ENCODE measurements around the gene HTR7. TPM values are rescaled to one million over a fixed set of nuclear protein-coding genes. Genes with fewer than 3 reads are reported as not detected.
A peak's percentile ranks its signal among the peaks of the same experiment; 100 is the strongest.

HTR7 gene
- polyA plus RNA-seq, 1 donor (not counting 4 experiments of a cell fraction or from before 2014, with no cell fraction given) = 12.2 TPM

GRCh38 chr10:90732581-90732980 is 125.3 kb downstream of the HTR7 start:
- no peaks in the 10 kb centered on the region for H3K9me3 ChIP-seq (ENCODE audit: control insufficient read depth, low read depth, low read length)
- H3K4me2 ChIP-seq (ENCODE audit: control insufficient read depth, extremely low read depth, insufficient read depth, low read depth, low read length) = no peak overlapping the region
- H3K79me2 ChIP-seq (ENCODE audit: control insufficient read depth, insufficient read depth, low read length) = no peaks in the 10 kb centered on the region
- FAIRE-seq (no peak), DNase-seq (ENCODE audit: low read depth, low spot score) (no peak)
- dilution Hi-C loops (cut with MboI; ENCODE audit: extremely low pct_ligation_motif_present, low sequenced_read_pairs) = no loop called here
- H3K27me3 ChIP-seq (ENCODE audit: control insufficient read depth, extremely low read depth, insufficient read depth, low read length) = no peaks in the 10 kb centered on the region
- H3K4me3 ChIP-seq (ENCODE audit: control insufficient read depth in 2 of 3, extremely low read depth in 1 of 3, insufficient read depth in 2 of 3, low read depth in 1 of 3, low read length in 3 of 3) = no peak overlapping the region
- no peaks in the 10 kb centered on the region for H3K4me1 ChIP-seq (ENCODE audit: control insufficient read depth, extremely low read depth, insufficient read depth, low read length)
- no peaks in the 10 kb centered on the region for H3K9me1 ChIP-seq (ENCODE audit: control insufficient read depth, extremely low read depth, insufficient read depth, low read length)
- TF ChIP-seq EZH2 (IDR thresholded peaks at IDR 0.05; ENCODE audit: low read length) (no peak), CTCF (optimal IDR thresholded peaks at IDR 0.05 in 1 of 3, IDR thresholded peaks at IDR 0.05 in 1 of 3, conservative IDR thresholded peaks at IDR 0.05 in 1 of 3; ENCODE audit: extremely low read depth in 1 of 3, insufficient read depth in 2 of 3, low read length in 3 of 3) (no peak)
- H3K36me3 ChIP-seq (ENCODE audit: control insufficient read depth in 2 of 2, extremely low read depth in 1 of 2, insufficient read depth in 2 of 2, low read length in 2 of 2) = no peaks in the 10 kb centered on the region
- no peak overlapping the region for H3K9ac ChIP-seq (ENCODE audit: control insufficient read depth, extremely low read depth, insufficient read depth, low read length)
- no peak overlapping the region for H3K27ac ChIP-seq (ENCODE audit: control insufficient read depth, insufficient read depth, low read length)
- no peaks in the 10 kb centered on the region for H4K20me1 ChIP-seq (ENCODE audit: control insufficient read depth, extremely low read depth, insufficient read depth, low read length)
- no peak overlapping the region for H2AFZ ChIP-seq (ENCODE audit: control insufficient read depth, low read length)

GRCh38 chr10:90723416-90724068 is 134.3 kb downstream of the HTR7 start:
- dilution Hi-C loops (cut with MboI; ENCODE audit: extremely low pct_ligation_motif_present, low sequenced_read_pairs) = no loop called here
- Histone ChIP-seq H3K4me2 (ENCODE audit: control insufficient read depth, extremely low read depth, insufficient read depth, low read depth, low read length) (peak overlapping the region; percentile 13), H3K79me2 (ENCODE audit: control insufficient read depth, insufficient read depth, low read length) (no peaks in the 10 kb centered on the region), H3K4me1 (ENCODE audit: control insufficient read depth, extremely low read depth, insufficient read depth, low read length) (peaks cover 9% of the 10 kb centered on the region), H3K9ac (ENCODE audit: control insufficient read depth, extremely low read depth, insufficient read depth, low read length) (no peak overlapping the region), H3K9me3 (ENCODE audit: control insufficient read depth, low read depth, low read length) (no peaks in the 10 kb centered on the region), H3K27ac (ENCODE audit: control insufficient read depth, insufficient read depth, low read length) (no peak overlapping the region), H3K36me3 (ENCODE audit: control insufficient read depth in 2 of 2, extremely low read depth in 1 of 2, insufficient read depth in 2 of 2, low read length in 2 of 2) (no peaks in the 10 kb centered on the region), H3K27me3 (ENCODE audit: control insufficient read depth, extremely low read depth, insufficient read depth, low read length) (no peaks in the 10 kb centered on the region), H3K9me1 (ENCODE audit: control insufficient read depth, extremely low read depth, insufficient read depth, low read length) (no peaks in the 10 kb centered on the region), H3K4me3 (ENCODE audit: control insufficient read depth in 2 of 3, extremely low read depth in 1 of 3, insufficient read depth in 2 of 3, low read depth in 1 of 3, low read length in 3 of 3) (no peak overlapping the region), H2AFZ (ENCODE audit: control insufficient read depth, low read length) (peak overlapping the region; percentile 51), H4K20me1 (ENCODE audit: control insufficient read depth, extremely low read depth, insufficient read depth, low read length) (no peaks in the 10 kb centered on the region)
- DNase-seq (ENCODE audit: low read depth, low spot score) = peak; percentile 35
- FAIRE-seq = peak; percentile 67
- TF ChIP-seq EZH2 (IDR thresholded peaks at IDR 0.05; ENCODE audit: low read length) (no peak), CTCF (optimal IDR thresholded peaks at IDR 0.05 in 1 of 3, IDR thresholded peaks at IDR 0.05 in 1 of 3, conservative IDR thresholded peaks at IDR 0.05 in 1 of 3; ENCODE audit: extremely low read depth in 1 of 3, insufficient read depth in 2 of 3, low read length in 3 of 3) (no peak)
